Nephron progenitor cell (in vitro differentiated cells): ENCODE data around the gene AP1M1.

Source experiments
- DNase-seq: peaks from one replicate; pipeline ENCODE4 v3.0.0; 2021
- H3K27ac Mint-ChIP-seq: 2 replicates; pipeline ENCODE4 v1.8.0; 2021; ENCODE audit warnings: mild to moderate bottlenecking, moderate library complexity, mixed read lengths
- H3K27me3 Mint-ChIP-seq: 2 replicates; pipeline ENCODE4 v1.8.0; 2021; ENCODE audit warnings: mild to moderate bottlenecking, low read depth, mixed read lengths; ENCODE audit not compliant: poor library complexity
- H3K36me3 Mint-ChIP-seq: 2 replicates; pipeline ENCODE4 v1.8.0; 2021; ENCODE audit warnings: low read depth, mixed read lengths
- H3K4me1 Mint-ChIP-seq: 2 replicates; pipeline ENCODE4 v1.8.0; 2021; ENCODE audit warnings: mixed read lengths
- H3K4me3 Mint-ChIP-seq: 2 replicates; pipeline ENCODE4 v1.8.0; 2021; ENCODE audit warnings: mild to moderate bottlenecking, moderate library complexity, mixed read lengths
- H3K9me3 Mint-ChIP-seq: 2 replicates; pipeline ENCODE4 v1.8.0; 2021; ENCODE audit warnings: mild to moderate bottlenecking, moderate library complexity, mixed read lengths
- CTCF ChIP-seq: fragments of 200-600 bp; sonication (generic); IDR thresholded peaks from 2 replicates; pipeline ENCODE4 v1.5.0; 2021; ENCODE audit warnings: antibody characterized with exemption

Gene AP1M1

GRCh38 chr19:16258440-16258903 lies 60.8 kb downstream of the AP1M1 start:
- no peak for DNase-seq
- Mint-ChIP-seq H3K27me3 (peaks cover 36% of the 10 kb centered on the region), H3K27ac (no peak overlapping the region), H3K9me3 (no peaks in the 10 kb centered on the region), H3K4me1 (peaks cover 12% of the 10 kb centered on the region), H3K4me3 (no peak overlapping the region), H3K36me3 (no peaks in the 10 kb centered on the region)
- TF ChIP-seq CTCF = no peak

- H3K36me3 Mint-ChIP-seq = no peaks in the 10 kb centered on the region
These were observed 61.9 kb downstream of the AP1M1 start for GRCh38 chr19:16259385-16260159.

GRCh38 chr19:16260160-16260811 lies 62.6 kb downstream of the AP1M1 start:
- Mint-ChIP-seq H3K36me3 (no peaks in the 10 kb centered on the region), H3K4me3 (no peak overlapping the region), H3K27ac (no peak overlapping the region), H3K9me3 (no peaks in the 10 kb centered on the region), H3K27me3 (peaks cover 38% of the 10 kb centered on the region), H3K4me1 (peaks cover 12% of the 10 kb centered on the region)
- DNase-seq = no peak
- no peak for TF ChIP-seq CTCF

More at GRCh38 chr19:16259385-16260159, 61.9 kb downstream of the AP1M1 start:
- Mint-ChIP-seq H3K4me3 (no peak overlapping the region), H3K27me3 (peaks cover 36% of the 10 kb centered on the region), H3K9me3 (no peaks in the 10 kb centered on the region), H3K4me1 (peaks cover 12% of the 10 kb centered on the region), H3K27ac (no peak overlapping the region)
- DNase-seq = no peak
- no peak for TF ChIP-seq CTCF

- Mint-ChIP-seq H3K4me3 (no peak overlapping the region), H3K4me1 (peaks cover 12% of the 10 kb centered on the region), H3K27me3 (peaks cover 39% of the 10 kb centered on the region), H3K9me3 (no peaks in the 10 kb centered on the region), H3K27ac (no peak overlapping the region), H3K36me3 (no peaks in the 10 kb centered on the region)
- no peak for DNase-seq
- TF ChIP-seq CTCF = no peak
These were observed 63.1 kb downstream of the AP1M1 start for GRCh38 chr19:16260812-16261161.

- Mint-ChIP-seq H3K27me3 (peaks cover 40% of the 10 kb centered on the region), H3K27ac (peak overlapping the region; percentile 26), H3K9me3 (no peaks in the 10 kb centered on the region), H3K36me3 (no peaks in the 10 kb centered on the region), H3K4me3 (no peak overlapping the region), H3K4me1 (peaks cover 12% of the 10 kb centered on the region)
- no peak for DNase-seq
- TF ChIP-seq CTCF = no peak
These were observed 64.1 kb downstream of the AP1M1 start for GRCh38 chr19:16261584-16262368.
